ENCODE results near the gene SLC9A5. TPM values are rescaled to one million over a fixed set of nuclear protein-coding genes. Genes with fewer than 3 reads are reported as not detected.

The SLC9A5 gene
- total RNA-seq (2014; rRNA removed; shearing (Covaris generic); ENCODE audit: low replicate concordance) = not detected in 2 replicates

GRCh38 chr16:67248401-67249177 lies at the start of gene SLC9A5:
TSS of gene SLC9A5 (plus strand) at chr16:67248979. CDS start at chr16:67249015, 36 bp downstream.
- DNase-seq (ENCODE audit: low read depth) = no peak
- in situ Hi-C loops (cut with HindIII; ENCODE audit: low pct_unique_long_range_greater_than_20kb, low sequenced_read_pairs) = no loop called here

DNA sequence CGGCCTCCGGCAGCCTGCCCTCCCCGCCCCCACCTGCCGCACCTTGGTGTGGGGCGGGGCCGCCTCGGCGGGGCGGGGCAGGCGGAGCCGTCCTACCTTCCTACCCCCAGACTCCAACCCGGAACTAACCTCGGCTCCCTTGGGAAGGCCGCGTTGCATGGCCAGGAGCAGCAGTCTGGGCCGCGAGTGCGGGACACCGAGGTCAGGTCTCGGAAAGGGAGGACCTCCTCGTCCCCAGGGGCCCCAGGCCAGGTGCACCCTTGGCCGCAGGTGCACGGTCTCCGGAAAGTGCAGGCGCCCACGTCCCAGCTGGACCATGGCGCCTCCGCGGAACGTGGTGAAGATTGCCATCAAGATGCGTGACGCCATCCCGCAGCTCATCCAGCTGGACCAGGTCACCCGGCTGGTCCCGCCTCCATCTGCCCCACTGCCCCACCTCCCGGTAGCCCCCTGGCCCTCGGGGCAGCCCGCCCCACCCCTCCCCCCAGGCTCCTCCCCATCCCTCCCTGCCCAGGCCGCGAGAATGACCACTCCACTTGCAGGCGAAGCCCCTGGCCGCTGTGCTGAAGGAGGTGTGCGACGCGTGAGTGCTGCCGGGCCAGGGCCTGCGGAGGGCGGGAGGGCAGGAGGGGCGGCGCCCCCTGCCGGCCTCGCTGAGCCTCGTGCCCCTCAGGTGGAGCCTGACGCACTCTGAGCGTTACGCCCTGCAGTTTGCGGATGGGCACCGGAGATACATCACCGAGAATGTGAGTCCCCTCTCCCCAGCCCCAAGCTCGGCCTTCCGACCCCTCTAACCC lies 49.6 kb upstream of the SLC9A5 start, which contains the start of gene ELMO3:
TSS of gene ELMO3 (plus strand) at position 121 of the 797 bp plus-strand sequence. CDS start at position 317, 196 bp downstream.
- DNase-seq (ENCODE audit: low read depth) = no peak
- in situ Hi-C loops (cut with HindIII; ENCODE audit: low pct_unique_long_range_greater_than_20kb, low sequenced_read_pairs) = no loop called here

GRCh38 chr16:67199808-67200198 lies 49.0 kb upstream of the SLC9A5 start:
- no peak for DNase-seq (ENCODE audit: low read depth)
- in situ Hi-C loops (cut with HindIII; ENCODE audit: low pct_unique_long_range_greater_than_20kb, low sequenced_read_pairs) = no loop called here

DNA sequence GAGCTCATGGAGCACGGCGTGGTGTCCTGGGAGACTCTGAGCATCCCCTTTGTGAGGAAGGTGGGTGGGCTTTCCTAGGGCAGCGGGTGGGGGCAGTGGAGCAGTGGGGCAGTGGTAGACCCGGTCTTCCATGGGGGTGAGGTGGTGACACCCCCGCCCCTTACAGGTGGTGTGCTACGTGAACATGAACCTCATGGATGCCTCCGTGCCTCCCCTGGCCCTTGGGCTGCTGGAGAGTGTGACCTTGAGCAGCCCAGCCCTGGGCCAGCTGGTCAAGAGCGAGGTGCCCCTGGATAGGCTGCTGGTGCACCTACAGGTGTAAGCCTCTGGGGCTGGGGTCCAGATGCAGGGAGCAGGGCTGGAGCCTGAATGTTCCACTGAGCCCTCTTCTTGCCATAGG lies 48.3 kb upstream of the SLC9A5 start:
- in situ Hi-C loops (cut with HindIII; ENCODE audit: low pct_unique_long_range_greater_than_20kb, low sequenced_read_pairs) = no loop called here

GRCh38 chr16:67201411-67202345 lies 47.1 kb upstream of the SLC9A5 start:
- DNase-seq (ENCODE audit: low read depth) = no peak
- in situ Hi-C loops (cut with HindIII; ENCODE audit: low pct_unique_long_range_greater_than_20kb, low sequenced_read_pairs) = no loop called here

More for the DNA sequence above, 48.3 kb upstream of the SLC9A5 start:
- no peak for DNase-seq (ENCODE audit: low read depth)

- DNase-seq (ENCODE audit: low read depth) = no peak
- in situ Hi-C loops (cut with HindIII; ENCODE audit: low pct_unique_long_range_greater_than_20kb, low sequenced_read_pairs) = no loop called here
Measured at GRCh38 chr16:67202426-67202825, 46.4 kb upstream of the SLC9A5 start.

DNA sequence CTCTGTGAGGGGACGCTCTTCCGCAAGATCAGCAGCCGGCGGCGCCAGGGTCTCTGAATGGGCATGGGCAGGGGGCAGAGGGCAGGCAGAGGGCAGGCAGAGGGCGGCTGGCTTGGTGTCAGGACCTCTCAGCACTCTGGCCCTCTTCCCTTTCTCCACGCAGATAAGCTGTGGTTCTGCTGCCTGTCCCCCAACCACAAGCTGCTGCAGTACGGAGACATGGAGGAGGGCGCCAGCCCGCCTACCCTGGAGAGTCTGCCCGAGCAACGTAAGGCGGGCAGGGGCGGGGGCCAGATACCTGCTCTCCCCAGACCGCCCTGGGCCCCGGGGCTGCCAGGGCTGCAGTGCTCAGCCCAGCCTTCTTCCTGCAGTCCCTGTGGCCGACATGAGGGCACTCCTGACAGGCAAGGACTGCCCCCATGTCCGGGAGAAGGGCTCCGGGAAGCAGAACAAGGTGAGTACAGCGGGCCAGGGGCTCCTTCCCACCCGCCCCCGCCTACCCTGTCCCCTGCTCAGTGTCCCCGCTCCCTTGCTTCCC lies 45.8 kb upstream of the SLC9A5 start:
- in situ Hi-C loops (cut with HindIII; ENCODE audit: low pct_unique_long_range_greater_than_20kb, low sequenced_read_pairs) = no loop called here
- no peak for DNase-seq (ENCODE audit: low read depth)

DNA sequence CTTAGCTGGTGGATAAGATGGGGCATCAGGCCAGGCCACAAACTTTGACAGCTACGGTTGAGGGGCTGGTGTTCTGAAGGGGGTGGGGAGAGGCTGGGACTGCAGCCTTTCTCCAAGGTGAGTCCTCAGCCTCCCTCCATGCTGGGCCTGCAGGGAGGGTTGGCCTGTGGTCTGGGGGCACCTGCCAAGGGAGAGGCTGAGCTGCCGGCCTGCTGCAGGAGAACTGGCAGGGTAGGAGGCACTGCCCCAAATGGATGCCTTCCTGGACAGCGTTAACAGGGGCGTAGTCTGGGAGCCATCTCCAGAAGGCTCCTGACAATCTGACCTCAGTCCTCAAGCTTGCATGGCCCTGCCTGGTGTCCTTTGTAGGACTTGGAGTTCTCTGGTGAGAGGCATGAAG lies 44.7 kb upstream of the SLC9A5 start:
- DNase-seq (ENCODE audit: low read depth) = no peak
- in situ Hi-C loops (cut with HindIII; ENCODE audit: low pct_unique_long_range_greater_than_20kb, low sequenced_read_pairs) = no loop called here

GRCh38 chr16:67206129-67206837 lies 42.5 kb upstream of the SLC9A5 start:
- no peak for DNase-seq (ENCODE audit: low read depth)
- in situ Hi-C loops (cut with HindIII; ENCODE audit: low pct_unique_long_range_greater_than_20kb, low sequenced_read_pairs) = no loop called here

DNA sequence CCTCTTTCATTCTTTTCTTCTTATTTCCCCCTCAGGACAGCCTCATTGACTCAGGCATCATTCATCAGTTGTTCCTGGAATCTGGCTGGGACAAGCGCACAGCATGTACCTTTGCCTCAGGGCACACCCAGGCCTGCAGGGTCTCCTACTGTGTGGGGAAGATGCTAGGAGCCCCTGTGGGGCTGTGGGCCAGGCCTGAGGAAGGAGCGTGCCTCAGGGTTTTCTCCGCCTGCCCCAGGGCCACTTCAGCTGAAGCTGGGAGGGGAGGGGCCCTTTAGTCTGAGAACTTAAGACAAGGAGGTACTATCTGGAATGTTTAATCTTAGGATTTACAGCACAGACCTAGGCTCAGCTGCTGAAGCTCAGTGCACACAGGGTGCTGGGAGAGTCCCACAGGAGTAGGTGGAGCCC lies 41.9 kb upstream of the SLC9A5 start:
- no peak for DNase-seq (ENCODE audit: low read depth)
- in situ Hi-C loops (cut with HindIII; ENCODE audit: low pct_unique_long_range_greater_than_20kb, low sequenced_read_pairs) = no loop called here

DNA sequence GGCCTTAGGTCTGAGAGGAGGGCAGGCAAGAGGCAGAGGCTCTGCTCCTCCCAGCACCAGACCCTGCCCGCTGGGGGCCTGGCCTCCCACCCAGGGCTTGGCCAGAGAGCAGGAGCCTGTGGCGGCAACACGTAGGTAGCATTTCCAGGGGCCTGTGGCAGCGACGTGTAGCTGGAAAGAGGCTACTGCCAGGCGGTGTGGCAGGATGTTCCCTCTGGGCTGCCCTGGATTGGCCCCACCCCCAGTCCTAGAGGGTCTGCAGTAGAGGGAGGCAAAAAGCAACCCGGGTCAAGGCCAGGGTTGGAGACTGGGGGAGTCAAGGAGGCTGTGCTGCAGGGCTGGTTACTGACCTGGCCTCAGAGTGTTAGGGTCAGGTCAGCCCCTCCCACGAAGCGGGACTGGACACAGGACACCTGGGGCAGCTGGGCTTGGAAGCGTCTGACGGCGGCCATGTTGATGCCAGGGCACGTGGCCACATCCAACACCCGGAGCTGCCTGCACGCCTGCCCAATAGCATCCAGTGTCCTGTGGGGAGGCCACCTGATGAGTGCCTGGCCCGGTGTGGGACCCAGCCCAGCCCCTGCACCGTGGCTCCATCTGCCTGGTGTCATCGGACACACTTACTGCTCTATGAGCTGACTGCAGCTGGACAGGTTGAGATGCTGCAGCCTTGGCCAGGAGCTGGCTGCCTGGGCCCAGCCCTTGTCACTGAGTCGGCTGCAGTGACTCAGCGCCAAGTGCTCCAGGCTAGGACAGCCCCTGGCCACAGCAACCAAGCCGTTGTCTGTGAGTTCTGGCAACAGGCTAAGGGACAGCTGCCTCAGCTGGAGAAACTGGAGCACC lies 41.3 kb upstream of the SLC9A5 start:
- in situ Hi-C loops (cut with HindIII; ENCODE audit: low pct_unique_long_range_greater_than_20kb, low sequenced_read_pairs) = no loop called here
- DNase-seq (ENCODE audit: low read depth) = peak; percentile 53

GRCh38 chr16:67208154-67208896 lies 40.5 kb upstream of the SLC9A5 start:
- DNase-seq (ENCODE audit: low read depth) = no peak
- in situ Hi-C loops (cut with HindIII; ENCODE audit: low pct_unique_long_range_greater_than_20kb, low sequenced_read_pairs) = no loop called here

GRCh38 chr16:67209565-67209964 lies 39.2 kb upstream of the SLC9A5 start:
- in situ Hi-C loops (cut with HindIII; ENCODE audit: low pct_unique_long_range_greater_than_20kb, low sequenced_read_pairs) = no loop called here
- no peak for DNase-seq (ENCODE audit: low read depth)

GRCh38 chr16:67210069-67210937 lies 38.5 kb upstream of the SLC9A5 start:
- no peak for DNase-seq (ENCODE audit: low read depth)
- in situ Hi-C loops (cut with HindIII; ENCODE audit: low pct_unique_long_range_greater_than_20kb, low sequenced_read_pairs) = no loop called here

GRCh38 chr16:67211674-67212073 lies 37.1 kb upstream of the SLC9A5 start:
- in situ Hi-C loops (cut with HindIII; ENCODE audit: low pct_unique_long_range_greater_than_20kb, low sequenced_read_pairs) = no loop called here
- DNase-seq (ENCODE audit: low read depth) = no peak

All from Caki2 (cell line).